NK-92 treated with Interleukin-12 subunit alpha and Interleukin-12 subunit beta, amount 100 ng/mL, for 24 hours (cell line): ENCODE measurements around the gene KCNJ15.

Experiments
- DNase-seq: peaks from one replicate; lab custom pipeline; 2025; lab: John Stamatoyannopoulos, UW

Gene KCNJ15

GRCh38 chr21:38326899-38327298 lies 70.1 kb downstream of the KCNJ15 start:
- no peak for DNase-seq

- DNase-seq: no peak
Measured at GRCh38 chr21:38327984-38328383, 71.2 kb downstream of the KCNJ15 start.

- no peak for DNase-seq
Measured at GRCh38 chr21:38329162-38329561, 72.4 kb downstream of the KCNJ15 start.

GRCh38 chr21:38330666-38331065 lies 73.9 kb downstream of the KCNJ15 start:
- no peak for DNase-seq

GRCh38 chr21:38333301-38334272 lies 76.8 kb downstream of the KCNJ15 start:
- no peak for DNase-seq

GRCh38 chr21:38334866-38335265 lies 78.1 kb downstream of the KCNJ15 start:
- no peak for DNase-seq

GRCh38 chr21:38337793-38338192 lies 81.0 kb downstream of the KCNJ15 start:
- DNase-seq: no peak

- DNase-seq: no peak
Measured at GRCh38 chr21:38340131-38340530, 83.3 kb downstream of the KCNJ15 start.

- DNase-seq: no peak
Measured at GRCh38 chr21:38341546-38342012, 84.8 kb downstream of the KCNJ15 start.

- no peak for DNase-seq
Measured at GRCh38 chr21:38342739-38343138, 85.9 kb downstream of the KCNJ15 start.

GRCh38 chr21:38343691-38344090 lies 86.9 kb downstream of the KCNJ15 start:
- no peak for DNase-seq

GRCh38 chr21:38346286-38346685 lies 89.5 kb downstream of the KCNJ15 start:
- no peak for DNase-seq

GRCh38 chr21:38349111-38349746 lies 92.4 kb downstream of the KCNJ15 start:
- no peak for DNase-seq

GRCh38 chr21:38349977-38350376 lies 93.2 kb downstream of the KCNJ15 start:
- no peak for DNase-seq

GRCh38 chr21:38350684-38351083 lies 93.9 kb downstream of the KCNJ15 start:
- DNase-seq: no peak

- no peak for DNase-seq
Measured at GRCh38 chr21:38351176-38351959, 94.6 kb downstream of the KCNJ15 start.

- DNase-seq: no peak
Measured at GRCh38 chr21:38351961-38352521, 95.2 kb downstream of the KCNJ15 start.

GRCh38 chr21:38352536-38353219 lies 95.9 kb downstream of the KCNJ15 start:
- peak; percentile 5 for DNase-seq

GRCh38 chr21:38354231-38354630 lies 97.4 kb downstream of the KCNJ15 start:
- no peak for DNase-seq

GRCh38 chr21:38354746-38355145 lies 98.0 kb downstream of the KCNJ15 start:
- no peak for DNase-seq

- no peak for DNase-seq
Measured at GRCh38 chr21:38355353-38355752, 98.6 kb downstream of the KCNJ15 start.
